GM21526 (cell line): ENCODE results near the gene SAA4.
"Not testable (repeated sequence)": the region's sequence is repeated elsewhere in the genome, so short reads cannot be mapped to it uniquely, and the experiment has no call there.

ENCODE experiments used
- ATAC-seq: cut with Tn5 transposase; IDR thresholded peaks from one replicate; pipeline ENCODE4 v1.9.1; 2021; ENCODE audit warnings: moderate library complexity; ENCODE audit not compliant: unreplicated experiment, low FRiP score

Gene SAA4

GRCh38 chr11:18193010-18193409 is 43.6 kb downstream of the SAA4 start:
- ATAC-seq = no peak

GRCh38 chr11:18191376-18191775 is 45.2 kb downstream of the SAA4 start:
- no peak for ATAC-seq

GRCh38 chr11:18189476-18190245 is 46.9 kb downstream of the SAA4 start:
- not testable (repeated sequence) for ATAC-seq

- no peak for ATAC-seq
Measured at GRCh38 chr11:18188796-18189195, 47.8 kb downstream of the SAA4 start.
